ENCODE data around the gene DSCAM.

Gene DSCAM

DNA sequence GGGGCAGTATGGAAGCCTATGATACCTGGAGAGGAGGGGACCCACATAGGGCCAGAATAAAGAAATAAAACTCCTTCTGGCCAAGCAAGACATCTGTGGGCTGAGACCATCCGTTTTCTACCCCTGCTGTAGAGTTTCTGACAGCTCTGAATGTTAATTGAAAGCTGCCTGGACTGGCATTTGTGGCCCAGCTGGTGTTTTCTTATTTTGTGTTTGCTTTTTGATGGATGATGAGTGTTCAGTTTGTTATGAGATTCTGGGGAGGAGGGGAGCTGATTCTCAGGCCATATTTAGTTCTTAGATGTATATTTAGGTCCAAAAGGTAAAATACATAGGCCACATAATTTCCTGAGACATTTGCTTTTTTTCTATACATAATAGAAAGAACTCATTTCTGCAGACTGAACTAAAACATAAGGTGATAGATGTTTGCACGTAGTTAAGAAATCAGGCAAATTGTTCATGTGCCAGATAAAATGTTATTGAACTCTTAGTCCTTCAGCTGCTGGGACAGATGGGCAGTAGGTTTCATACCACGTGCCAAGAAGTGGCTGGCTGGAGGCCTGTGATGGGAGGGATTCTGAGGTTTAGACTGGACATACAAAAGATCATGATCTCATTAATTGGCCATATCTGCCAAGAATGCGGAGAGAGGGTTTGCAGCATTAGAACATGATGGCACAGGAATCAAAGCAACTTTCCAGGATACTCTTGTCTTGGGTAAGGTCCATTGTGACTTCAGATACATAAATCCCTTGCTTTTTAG, 54.1 kb downstream of the DSCAM start:
- no peak for TF ChIP-seq SIN3A (IDR thresholded peaks at IDR 0.05; ENCODE audit: borderline replicate concordance, insufficient read depth, low read length)
- no peak for TF ChIP-seq TAF1 (IDR thresholded peaks at IDR 0.05; ENCODE audit: borderline replicate concordance, insufficient read depth, low read length)
- no peak for TF ChIP-seq POLR2AphosphoS5 (IDR thresholded peaks at IDR 0.05; ENCODE audit: low read depth, low read length)
- TF ChIP-seq FOXP2 (optimal IDR thresholded peaks at IDR 0.05; ENCODE audit: borderline replicate concordance, extremely low read depth, extremely low read length, insufficient read depth): no peak
- TF ChIP-seq, protein P1, sequence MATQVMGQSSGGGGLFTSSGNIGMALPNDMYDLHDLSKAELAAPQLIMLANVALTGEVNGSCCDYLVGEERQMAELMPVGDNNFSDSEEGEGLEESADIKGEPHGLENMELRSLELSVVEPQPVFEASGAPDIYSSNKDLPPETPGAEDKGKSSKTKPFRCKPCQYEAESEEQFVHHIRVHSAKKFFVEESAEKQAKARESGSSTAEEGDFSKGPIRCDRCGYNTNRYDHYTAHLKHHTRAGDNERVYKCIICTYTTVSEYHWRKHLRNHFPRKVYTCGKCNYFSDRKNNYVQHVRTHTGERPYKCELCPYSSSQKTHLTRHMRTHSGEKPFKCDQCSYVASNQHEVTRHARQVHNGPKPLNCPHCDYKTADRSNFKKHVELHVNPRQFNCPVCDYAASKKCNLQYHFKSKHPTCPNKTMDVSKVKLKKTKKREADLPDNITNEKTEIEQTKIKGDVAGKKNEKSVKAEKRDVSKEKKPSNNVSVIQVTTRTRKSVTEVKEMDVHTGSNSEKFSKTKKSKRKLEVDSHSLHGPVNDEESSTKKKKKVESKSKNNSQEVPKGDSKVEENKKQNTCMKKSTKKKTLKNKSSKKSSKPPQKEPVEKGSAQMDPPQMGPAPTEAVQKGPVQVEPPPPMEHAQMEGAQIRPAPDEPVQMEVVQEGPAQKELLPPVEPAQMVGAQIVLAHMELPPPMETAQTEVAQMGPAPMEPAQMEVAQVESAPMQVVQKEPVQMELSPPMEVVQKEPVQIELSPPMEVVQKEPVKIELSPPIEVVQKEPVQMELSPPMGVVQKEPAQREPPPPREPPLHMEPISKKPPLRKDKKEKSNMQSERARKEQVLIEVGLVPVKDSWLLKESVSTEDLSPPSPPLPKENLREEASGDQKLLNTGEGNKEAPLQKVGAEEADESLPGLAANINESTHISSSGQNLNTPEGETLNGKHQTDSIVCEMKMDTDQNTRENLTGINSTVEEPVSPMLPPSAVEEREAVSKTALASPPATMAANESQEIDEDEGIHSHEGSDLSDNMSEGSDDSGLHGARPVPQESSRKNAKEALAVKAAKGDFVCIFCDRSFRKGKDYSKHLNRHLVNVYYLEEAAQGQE (IDR thresholded peaks at IDR 0.05; ENCODE audit: insufficient read depth in 1 of 2, low read depth in 2 of 2, low read length in 2 of 2): no peak

DNA sequence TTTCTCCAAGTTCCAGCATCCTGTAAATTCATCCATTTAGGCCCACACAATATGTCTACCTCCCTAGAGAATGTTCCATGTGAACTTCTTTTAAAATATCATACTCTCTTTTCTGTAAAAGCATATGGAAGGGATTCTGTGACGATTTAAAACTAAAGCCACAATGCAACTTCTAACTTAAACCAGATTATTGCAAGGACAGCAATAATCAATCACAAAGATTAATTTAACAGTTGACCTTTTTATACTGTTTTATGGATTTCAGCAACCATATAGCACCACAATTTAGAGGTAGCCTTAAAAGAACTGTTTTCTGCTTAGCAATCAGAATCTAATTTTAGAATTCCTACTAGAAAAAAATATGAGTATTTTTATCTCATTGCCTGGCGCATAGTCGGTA, 58.3 kb downstream of the DSCAM start:
- TF ChIP-seq SIN3A (IDR thresholded peaks at IDR 0.05; ENCODE audit: borderline replicate concordance, insufficient read depth, low read length) (no peak), TAF1 (IDR thresholded peaks at IDR 0.05; ENCODE audit: borderline replicate concordance, insufficient read depth, low read length) (no peak), POLR2AphosphoS5 (IDR thresholded peaks at IDR 0.05; ENCODE audit: low read depth, low read length) (no peak), FOXP2 (optimal IDR thresholded peaks at IDR 0.05; ENCODE audit: borderline replicate concordance, extremely low read depth, extremely low read length, insufficient read depth) (no peak)
- TF ChIP-seq, protein P1 (IDR thresholded peaks at IDR 0.05; ENCODE audit: insufficient read depth in 1 of 2, low read depth in 2 of 2, low read length in 2 of 2): no peak

DNA sequence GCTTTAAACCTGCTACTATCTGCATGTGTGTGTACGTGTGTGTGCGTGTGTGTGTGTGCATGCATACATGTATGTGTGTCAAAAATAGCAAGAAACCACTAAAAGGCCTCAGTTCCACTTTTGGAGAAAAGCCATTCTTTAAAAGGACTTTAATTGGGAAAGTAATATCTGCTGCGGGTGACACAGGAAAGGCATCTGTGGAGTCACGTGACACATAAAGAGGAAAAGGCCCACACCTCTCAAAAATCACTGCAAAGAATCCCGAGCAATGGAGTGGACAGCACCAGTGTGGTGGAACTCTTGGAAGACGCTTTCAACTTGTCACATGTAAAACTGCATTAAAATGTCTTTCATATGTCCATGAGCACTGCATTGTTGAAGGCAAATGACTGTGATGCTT, 63.6 kb downstream of the DSCAM start:
- no peak for TF ChIP-seq POLR2AphosphoS5 (IDR thresholded peaks at IDR 0.05; ENCODE audit: low read depth, low read length)
- no peak for TF ChIP-seq FOXP2 (optimal IDR thresholded peaks at IDR 0.05; ENCODE audit: borderline replicate concordance, extremely low read depth, extremely low read length, insufficient read depth)
- no peak for TF ChIP-seq SIN3A (IDR thresholded peaks at IDR 0.05; ENCODE audit: borderline replicate concordance, insufficient read depth, low read length)
- TF ChIP-seq, protein P1 (IDR thresholded peaks at IDR 0.05; ENCODE audit: insufficient read depth in 1 of 2, low read depth in 2 of 2, low read length in 2 of 2): no peak

DNA sequence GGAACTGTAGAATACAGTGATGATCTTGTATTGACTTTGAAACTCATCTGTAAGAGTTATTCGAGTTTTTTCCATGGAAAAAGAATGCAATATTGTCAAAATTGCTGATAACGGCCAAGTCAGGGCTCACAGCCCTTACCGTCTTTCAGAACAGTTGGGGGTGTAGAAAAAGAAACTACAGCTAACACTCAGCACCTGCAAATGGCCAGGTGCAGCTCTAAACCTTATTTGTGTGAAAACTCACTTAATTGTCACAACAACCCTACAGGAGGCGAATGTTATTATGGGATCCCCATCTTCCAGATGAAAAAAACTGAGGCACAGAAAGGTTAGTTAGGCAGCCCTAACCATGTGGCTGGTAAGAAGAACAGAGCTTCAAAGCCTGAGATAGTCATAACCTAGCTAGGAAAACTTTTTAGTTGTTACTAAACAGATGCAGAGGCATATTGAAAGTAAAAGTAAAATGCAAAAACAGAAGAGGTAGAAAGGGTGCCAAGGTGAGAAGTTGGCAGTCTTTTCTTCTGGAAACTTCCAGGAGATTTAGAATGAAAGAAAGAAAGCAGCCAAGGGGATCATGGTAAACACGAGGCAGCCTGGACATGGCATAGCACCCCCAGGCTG, 76.4 kb downstream of the DSCAM start:
- TF ChIP-seq FOXP2 (optimal IDR thresholded peaks at IDR 0.05; ENCODE audit: borderline replicate concordance, extremely low read depth, extremely low read length, insufficient read depth) (no peak), POLR2AphosphoS5 (IDR thresholded peaks at IDR 0.05; ENCODE audit: low read depth, low read length) (no peak), TAF1 (IDR thresholded peaks at IDR 0.05; ENCODE audit: borderline replicate concordance, insufficient read depth, low read length) (no peak), SIN3A (IDR thresholded peaks at IDR 0.05; ENCODE audit: borderline replicate concordance, insufficient read depth, low read length) (no peak)
- TF ChIP-seq, protein P1 (IDR thresholded peaks at IDR 0.05; ENCODE audit: insufficient read depth in 1 of 2, low read depth in 2 of 2, low read length in 2 of 2): no peak

Measured in PFSK-1 (cell line).